OCI-LY7 (cell line): ENCODE results near the gene KCTD5. TPM values are rescaled to one million over a fixed set of nuclear protein-coding genes. Genes with fewer than 3 reads are reported as not detected.
"Not testable (repeated sequence)": the region's sequence is repeated elsewhere in the genome, so short reads cannot be mapped to it uniquely, and the experiment has no call there.

Experiments
- BruUV-seq: library from RNA; stranded (reverse); fragments of 400-500 nt; replicated peaks from 2 replicates; lab custom pipeline; 2021; lab: Mats Ljungman, UMichigan
- CTCF ChIA-PET: fragments of 300-600 bp; sonication (Branson Sonifier 250); formaldehyde crosslinking; loops from one replicate; lab custom pipeline; 2022; ENCODE audit warnings: antibody characterized with exemption; ENCODE audit not compliant: unreplicated experiment; lab: Charles Lee
- POLR2A ChIA-PET: fragments of 300-600 bp; sonication (Branson Sonifier 250); formaldehyde crosslinking; loops from one replicate; lab custom pipeline; 2022; ENCODE audit warnings: antibody characterized with exemption; lab: Charles Lee
- DNase-seq: peaks from one replicate; pipeline ENCODE4 v3.0.0-alpha.2; 2015; ENCODE audit warnings: low spot score
- H2AFZ ChIP-seq: fragments of 200-600 bp; sonication (generic), shearing (Covaris generic); 2 replicates; pipeline ENCODE4 v1.6.1; 2014; ENCODE audit warnings: mild to moderate bottlenecking, antibody characterized with exemption, low read length, moderate library complexity
- H3K27ac ChIP-seq: fragments of 200-600 bp; sonication (generic); 2 replicates; pipeline ENCODE4 v1.5.1; 2014; ENCODE audit warnings: mixed run types, low read depth, mild to moderate bottlenecking, moderate library complexity, low read length, inconsistent platforms; ENCODE audit not compliant: poor library complexity, severe bottlenecking
- H3K36me3 ChIP-seq: fragments of 200-600 bp; sonication (generic); 2 replicates; pipeline ENCODE4 v1.6.1; 2014; ENCODE audit warnings: mild to moderate bottlenecking, antibody characterized with exemption, low read length, moderate library complexity, mixed read lengths; ENCODE audit not compliant: insufficient read depth
- H3K4me1 ChIP-seq: fragments of 200-600 bp; sonication (generic); 2 replicates; pipeline ENCODE4 v1.5.1; 2014; ENCODE audit warnings: mild to moderate bottlenecking, low read length; ENCODE audit not compliant: insufficient read depth, poor library complexity, severe bottlenecking
- H3K4me2 ChIP-seq: fragments of 200-600 bp; sonication (generic); 2 replicates; pipeline ENCODE4 v1.6.1; 2014; ENCODE audit warnings: mild to moderate bottlenecking, low read length
- H3K4me3 ChIP-seq: fragments of 200-600 bp; sonication (generic); 2 replicates; pipeline ENCODE4 v1.5.1; 2014; ENCODE audit warnings: mild to moderate bottlenecking, low read depth, low read length; ENCODE audit not compliant: poor library complexity, severe bottlenecking
- H3K79me2 ChIP-seq: fragments of 200-600 bp; sonication (generic); 2 replicates; pipeline ENCODE4 v1.6.1; 2016; ENCODE audit warnings: low read depth, mild to moderate bottlenecking, low read length, moderate library complexity, mixed read lengths; ENCODE audit not compliant: insufficient read depth
- H3K9me2 ChIP-seq: fragments of 200-600 bp; sonication (generic); 2 replicates; pipeline ENCODE4 v1.6.1; 2016; ENCODE audit warnings: mild to moderate bottlenecking, low read length, mixed read lengths; ENCODE audit not compliant: insufficient read depth
- H3K9me3 ChIP-seq: fragments of 200-600 bp; sonication (generic); 2 replicates; pipeline ENCODE4 v1.6.1; 2014; ENCODE audit warnings: mild to moderate bottlenecking, mixed run types, low read length, mixed read lengths
- H4K20me1 ChIP-seq: fragments of 200-600 bp; sonication (generic); 2 replicates; pipeline ENCODE4 v1.6.1; 2014; ENCODE audit warnings: mild to moderate bottlenecking, antibody characterized with exemption, low read length, moderate library complexity, mixed read lengths; ENCODE audit not compliant: insufficient read depth
- CTCF ChIP-seq: fragments of 200-600 bp; sonication (generic); conservative IDR thresholded peaks from 2 replicates; pipeline ENCODE4 v1.5.1; 2014; ENCODE audit warnings: mild to moderate bottlenecking, antibody characterized with exemption, low read length, moderate library complexity, mixed read lengths
- EZH2phosphoT487 ChIP-seq: fragments of 200-600 bp; sonication (generic); IDR thresholded peaks from 2 replicates; pipeline ENCODE4 v1.6.1; 2018; ENCODE audit warnings: low read depth, borderline replicate concordance, mild to moderate bottlenecking, mixed run types, antibody characterized with exemption, low read length, moderate library complexity, mixed read lengths
- intact Hi-C: fragments of 100-400 bp; cut with micrococcal nuclease; formaldehyde crosslinking; loops from one replicate; pipeline ENCODE4 v1.10.0; 2022; ENCODE audit not compliant: unreplicated experiment
- total RNA-seq, 2 experiments: library from RNA; depleted of rRNA in 1 of 2; stranded (reverse); fragments of >200 nt in 1 of 2; shearing (Covaris generic) in 1 of 2; gene quantifications; 2 replicates each; pipeline ENCODE4 v1.2.3, GENCODE V29; 2014 to 2022

The KCTD5 gene
- total RNA-seq, 2 experiments from 2014 or later = 25.8 to 34.6 TPM

GRCh38 chr16:2687531-2688308, 5.4 kb downstream of the KCTD5 start:
- Histone ChIP-seq H3K36me3 (peaks cover 4% of the 10 kb centered on the region; the same call in 1 of the 2 replicates), H3K9me3 (no peaks in the 10 kb centered on the region), H4K20me1 (peaks cover 13% of the 10 kb centered on the region), H2AFZ (no peak overlapping the region), H3K4me2 (peak overlapping the region; percentile 69), H3K4me1 (peaks cover 14% of the 10 kb centered on the region), H3K9me2 (no peaks in the 10 kb centered on the region), H3K4me3 (peak overlapping the region; percentile 33), H3K79me2 (peaks cover 17% of the 10 kb centered on the region; the same call in 1 of the 2 replicates), H3K27ac (no peak overlapping the region)
- intact Hi-C loops = no loop called here
- CTCF ChIA-PET = interaction anchor here (0.5 kb wide), 1 partner anchor 1161 kb away, joined by 4 read pairs; no protein-coding TSS in a partner anchor
- POLR2A ChIA-PET = no interaction called here
- DNase-seq = no peak
- no TSS peak for BruUV-seq
- TF ChIP-seq EZH2phosphoT487 = no peak
- TF ChIP-seq CTCF = no peak

- H3K9me3 ChIP-seq, H3K36me3 ChIP-seq, POLR2A ChIA-PET, intact Hi-C loops, H3K4me2 ChIP-seq, H3K9me2 ChIP-seq, DNase-seq, H2AFZ ChIP-seq, H3K27ac ChIP-seq, H3K4me3 ChIP-seq, BruUV-seq, CTCF ChIA-PET: not testable (repeated sequence)
- H3K79me2 ChIP-seq = peaks cover 12% of the 10 kb centered on the region; the same call in 1 of the 2 replicates
- peaks cover 14% of the 10 kb centered on the region for H3K4me1 ChIP-seq
- peaks cover 13% of the 10 kb centered on the region for H4K20me1 ChIP-seq
These were observed 7.1 kb downstream of the KCTD5 start for GRCh38 chr16:2689422-2689821.

- intact Hi-C loops = no loop called here
- H3K4me1 ChIP-seq = peaks cover 14% of the 10 kb centered on the region
These were observed 7.9 kb downstream of the KCTD5 start for GRCh38 chr16:2689968-2690801.

More at GRCh38 chr16:2689968-2690801, 7.9 kb downstream of the KCTD5 start:
- ChIA-PET CTCF (no interaction called here), POLR2A (no interaction called here)
- H3K36me3 ChIP-seq = peaks cover 4% of the 10 kb centered on the region; the same call in 1 of the 2 replicates
- no peak overlapping the region for H2AFZ ChIP-seq
- H3K4me3 ChIP-seq = no peak overlapping the region
- peaks cover 13% of the 10 kb centered on the region for H4K20me1 ChIP-seq
- H3K79me2 ChIP-seq = peaks cover 12% of the 10 kb centered on the region; the same call in 1 of the 2 replicates
- H3K9me2 ChIP-seq = no peaks in the 10 kb centered on the region
- no peak for DNase-seq
- no peak overlapping the region for H3K4me2 ChIP-seq
- no peak overlapping the region for H3K27ac ChIP-seq
- no TSS peak for BruUV-seq
- no peaks in the 10 kb centered on the region for H3K9me3 ChIP-seq
- TF ChIP-seq CTCF = no peak
